H1 (cell line): ENCODE measurements around the gene TRMT10C. TPM values are rescaled to one million over a fixed set of nuclear protein-coding genes. Genes with fewer than 3 reads are reported as not detected.

ENCODE experiments used
- ASH2L ChIP-seq: fragments of 200-600, 300-600 bp; sonication (generic); IDR thresholded peaks from one replicate; pipeline ENCODE4 v1.7.1; 2017; ENCODE audit warnings: low read length
- CBX8 ChIP-seq: fragments of 300-800, 300-1000 bp; sonication (generic); IDR thresholded peaks from 2 replicates; pipeline ENCODE4 v1.7.1; 2016; ENCODE audit warnings: low read depth, low read length, borderline replicate concordance
- CTBP2 ChIP-seq: IDR thresholded peaks from 2 replicates; pipeline ENCODE4 v1.7.0; 2011; ENCODE audit warnings: borderline replicate concordance, mild to moderate bottlenecking, moderate library complexity, mixed read lengths, low read length; ENCODE audit not compliant: insufficient read depth, insufficient read length
- EGR1 ChIP-seq: IDR thresholded peaks from 2 replicates; pipeline ENCODE4 v1.6.1; 2011; ENCODE audit warnings: low read depth, low read length, borderline replicate concordance
- GABPA ChIP-seq: IDR thresholded peaks from 2 replicates; pipeline ENCODE4 v1.6.1; 2011; ENCODE audit warnings: mild to moderate bottlenecking, low read length, moderate library complexity, borderline replicate concordance; ENCODE audit not compliant: insufficient read depth
- GTF2F1 ChIP-seq: IDR thresholded peaks from 2 replicates; pipeline ENCODE4 v1.6.1; 2012; ENCODE audit warnings: low read depth, low read length, improper control_type of control experiment, borderline replicate concordance
- JUN ChIP-seq: IDR thresholded peaks from 2 replicates; pipeline ENCODE4 v1.6.1; 2011; ENCODE audit warnings: low read depth, mild to moderate bottlenecking, improper control_type of control experiment, low read length
- JUND ChIP-seq: IDR thresholded peaks from 2 replicates; pipeline ENCODE4 v1.6.1; 2011; ENCODE audit warnings: mild to moderate bottlenecking, improper control_type of control experiment, low read length
- KDM5A ChIP-seq: fragments of 200-600 bp; IDR thresholded peaks from 2 replicates; pipeline ENCODE4 v1.7.1; 2012; ENCODE audit warnings: mild to moderate bottlenecking, low read length, inconsistent platforms, mixed read lengths
- NANOG ChIP-seq: IDR thresholded peaks from 2 replicates; pipeline ENCODE4 v1.6.1; 2011; ENCODE audit warnings: low read length, low read depth, mild to moderate bottlenecking, inconsistent platforms; ENCODE audit not compliant: insufficient read depth, poor library complexity, severe bottlenecking
- NRF1 ChIP-seq: IDR thresholded peaks from 2 replicates; pipeline ENCODE4 v1.6.1; 2011; ENCODE audit warnings: mild to moderate bottlenecking, low read depth, low read length, improper control_type of control experiment
- PHF8 ChIP-seq: fragments of 200-600 bp; sonication (generic); conservative IDR thresholded peaks from 2 replicates; pipeline ENCODE4 v1.7.1; 2012; ENCODE audit warnings: low read depth, mild to moderate bottlenecking, inconsistent platforms, low read length, moderate library complexity
- POLR2A ChIP-seq, 2 experiments: IDR thresholded peaks; 1 replicate in 1 of 2; 2 replicates in 1 of 2; pipeline ENCODE4 v1.6.1; 2011; ENCODE audit warnings: low read depth in 2 of 2, low read length in 2 of 2, mild to moderate bottlenecking in 2 of 2; ENCODE audit errors: control extremely low read depth in 1 of 2
- POLR2AphosphoS5 ChIP-seq: IDR thresholded peaks from 2 replicates; pipeline ENCODE4 v1.6.1; 2011; ENCODE audit warnings: low read depth, low read length
- RBBP5 ChIP-seq: IDR thresholded peaks from 2 replicates; pipeline ENCODE4 v1.7.1; 2012; ENCODE audit warnings: low read depth, mild to moderate bottlenecking, inconsistent platforms, low read length, moderate library complexity, borderline replicate concordance
- RFX5 ChIP-seq: IDR thresholded peaks from 2 replicates; pipeline ENCODE4 v1.6.1; 2011; ENCODE audit warnings: low read depth, low read length, improper control_type of control experiment, borderline replicate concordance
- SIN3A ChIP-seq, 2 experiments: IDR thresholded peaks in 1 of 2; conservative IDR thresholded peaks in 1 of 2; 2 replicates each; pipeline ENCODE4 v1.6.1; 2011 to 2012; ENCODE audit warnings: low read length in 2 of 2, improper control_type of control experiment in 1 of 2, low read depth in 1 of 2, mild to moderate bottlenecking in 1 of 2
- SIX5 ChIP-seq: IDR thresholded peaks from 2 replicates; pipeline ENCODE4 v1.6.1; 2011; ENCODE audit warnings: mild to moderate bottlenecking, low read depth, low read length
- TAF1 ChIP-seq: IDR thresholded peaks from 2 replicates; pipeline ENCODE4 v1.6.1; 2011; ENCODE audit warnings: mild to moderate bottlenecking, low read depth, low read length
- TBP ChIP-seq: IDR thresholded peaks from 2 replicates; pipeline ENCODE4 v1.6.1; 2011; ENCODE audit warnings: low read depth, low read length, improper control_type of control experiment
- TEAD4 ChIP-seq: IDR thresholded peaks from 2 replicates; pipeline ENCODE4 v1.6.1; 2012; ENCODE audit warnings: low read depth, low read length, inconsistent platforms, mixed read lengths
- ZNF274 ChIP-seq: IDR thresholded peaks from 2 replicates; pipeline ENCODE4 v1.7.0; 2012; ENCODE audit warnings: low read length, borderline replicate concordance; ENCODE audit errors: extremely low read depth
- polyA plus RNA-seq, 7 experiments: library from polyadenylated mRNA; depleted of rRNA in 3 of 7; stranded (reverse) in 5 of 7; unstranded in 2 of 7; fragments of >200 nt in 5 of 7; fragments of 200-250 nt in 2 of 7; gene quantifications; 1 replicate in 5 of 7; 2 replicates in 1 of 7; 4 replicates in 1 of 7; pipeline versions ENCODE4 v1.2.1 to v1.2.3, GENCODE V29; 2011 to 2013; ENCODE audit warnings: missing spikeins in 2 of 7, mixed read lengths in 2 of 7
- total RNA-seq: library from RNA; stranded (reverse); fragmentation: NEBNext Ultra II Directional; extraction: Animal tissue kit (Norgen Biotek cat#: 25700); gene quantifications from 2 replicates; pipeline ENCODE4 v1.2.1, GENCODE V29; 2021
- TF ChIP-seq, protein P1 (sequence below): IDR thresholded peaks from 2 replicates; pipeline ENCODE4 v1.6.1; 2012; ENCODE audit warnings: inconsistent platforms

The TRMT10C gene
- total and polyA plus RNA-seq, 2 of the 8 experiments (the other 6 are each of a cell fraction or from before 2014, with no cell fraction given) = 27.4 to 55.9 TPM

DNA sequence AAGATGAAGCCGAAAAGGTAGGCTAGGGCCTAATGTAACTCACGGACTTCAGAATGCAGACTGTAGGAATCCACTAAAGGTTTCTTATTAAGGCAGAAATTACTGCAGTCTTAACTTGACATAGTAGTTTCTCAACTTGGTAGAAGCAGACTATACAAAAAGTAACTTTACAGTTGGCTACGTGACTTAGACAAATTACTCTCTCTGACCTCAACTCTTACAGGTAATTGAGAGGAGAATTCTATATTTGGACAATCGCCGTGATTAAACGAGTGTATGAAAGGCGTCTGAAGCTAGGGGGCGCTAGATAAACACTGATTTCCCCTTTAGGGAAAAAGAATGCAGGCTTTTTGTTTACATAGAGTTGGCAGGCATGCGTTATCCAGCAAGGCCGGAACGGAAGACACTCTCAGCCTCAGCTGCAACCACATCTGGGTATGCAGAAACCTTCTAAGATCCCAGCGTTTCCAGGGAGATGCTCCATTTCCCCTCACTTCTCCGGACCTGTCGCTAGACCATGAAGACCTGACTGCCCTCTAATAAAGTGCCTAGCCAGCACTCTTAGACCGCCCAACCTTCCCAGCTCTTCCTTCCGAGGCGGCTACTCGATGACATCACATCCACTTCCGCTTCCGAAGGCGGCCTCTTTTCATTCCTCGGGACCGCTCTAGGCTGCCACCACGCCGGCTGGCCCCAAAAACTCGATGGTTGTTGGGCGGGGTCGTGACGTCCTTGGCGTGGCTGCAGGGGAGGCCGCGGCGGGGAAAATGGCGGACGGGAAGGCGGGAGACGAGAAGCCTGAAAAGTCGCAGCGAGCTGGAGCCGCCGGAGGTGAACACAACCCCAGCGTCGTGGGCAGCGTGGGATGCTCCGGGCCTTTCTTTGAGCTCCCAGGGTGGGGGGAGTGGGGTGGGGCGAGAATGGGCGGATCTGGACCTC is 12.1 kb downstream of the TRMT10C start, which contains the start of gene PCNP (continued):
- TF ChIP-seq, protein P1, sequence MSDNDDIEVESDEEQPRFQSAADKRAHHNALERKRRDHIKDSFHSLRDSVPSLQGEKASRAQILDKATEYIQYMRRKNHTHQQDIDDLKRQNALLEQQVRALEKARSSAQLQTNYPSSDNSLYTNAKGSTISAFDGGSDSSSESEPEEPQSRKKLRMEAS = peak; percentile 74
- peak; percentile 73 for TF ChIP-seq RBBP5
- TF ChIP-seq GTF2F1 = 0 out of 2 replicates have a peak, but pooled peaks have one; percentile 15
- TF ChIP-seq GABPA = peak; percentile 86
- no peak for TF ChIP-seq NRF1
- TF ChIP-seq ZNF274 = no peak
- TF ChIP-seq CBX8 = no peak
- peak; percentile 85 for TF ChIP-seq TEAD4
- TF ChIP-seq PHF8 = peak; percentile 96
- TF ChIP-seq JUN = peak; percentile 43; the same call in 1 of the 2 replicates
- peak; percentile 97 for TF ChIP-seq POLR2AphosphoS5
- no peak for TF ChIP-seq CTBP2
- peak; percentile 13; the same call in 1 of the 2 replicates for TF ChIP-seq SIX5
- TF ChIP-seq KDM5A = peak; percentile 68
- TF ChIP-seq POLR2A (IDR thresholded peaks at IDR 0.05; ENCODE audit: control extremely low read depth in 1 of 2, low read depth in 2 of 2, low read length in 2 of 2) = peak; percentile 85 to 93
- peak; percentile 92 to 93 for TF ChIP-seq SIN3A (conservative IDR thresholded peaks at IDR 0.05 in 1 of 2, IDR thresholded peaks at IDR 0.05 in 1 of 2; ENCODE audit: low read depth in 1 of 2, low read length in 2 of 2)
- peak; percentile 29 for TF ChIP-seq NANOG
- TF ChIP-seq TBP = peak; percentile 89
- TF ChIP-seq ASH2L = peak; percentile 93
- TF ChIP-seq RFX5 = no peak
- peak; percentile 78 for TF ChIP-seq JUND
- TF ChIP-seq TAF1 = peak; percentile 97
- peak; percentile 92 for TF ChIP-seq EGR1
